ENCODE measurements around the gene CHST5.

GRCh38 chr16:75567911-75568310, 32.0 kb upstream of the CHST5 start:
- TF ChIP-seq CTCF (IDR thresholded peaks at IDR 0.05; ENCODE audit: low read depth, low read length) (no peak), EZH2phosphoT487 (IDR thresholded peaks at IDR 0.05; ENCODE audit: low read depth) (no peak)
